ENCODE data around the gene FAM13A.

FAM13A gene

GRCh38 chr4:88698519-88698918 is 358.5 kb downstream of the FAM13A start:
- no peak for TF ChIP-seq BCL6B (tag by site-specific recombination; IDR thresholded peaks at IDR 0.05)
- TF ChIP-seq ZNF768 (tag by site-specific recombination; IDR thresholded peaks at IDR 0.05) = no peak
- TF ChIP-seq ZNF843 (tag by site-specific recombination; IDR thresholded peaks at IDR 0.05) = no peak
- peak; percentile 77; the same call in 1 of the 2 replicates for TF ChIP-seq ZNF513 (tag by site-specific recombination; IDR thresholded peaks at IDR 0.05)
- TF ChIP-seq ZBTB1 (tag by site-specific recombination; IDR thresholded peaks at IDR 0.05) = no peak
- 0 out of 2 replicates have a peak, but pooled peaks have one; percentile 17 for TF ChIP-seq KLF8 (tag by site-specific recombination; IDR thresholded peaks at IDR 0.05)
- H3K4me3 ChIP-seq (ENCODE audit: low read depth, low read length) = no peak overlapping the region
- H3K4me1 ChIP-seq (ENCODE audit: control insufficient read depth, insufficient read depth, low read length) = no peaks in the 10 kb centered on the region
- ChIA-PET CTCF (no interaction called here), POLR2A (no interaction called here)
- H3K9me3 ChIP-seq (ENCODE audit: control insufficient read depth, insufficient read depth, low read depth, low read length) = no peaks in the 10 kb centered on the region
- no peaks in the 10 kb centered on the region for H3K36me3 ChIP-seq (ENCODE audit: control insufficient read depth in 2 of 2, insufficient read depth in 1 of 2, low read length in 2 of 2)
- H3K27ac ChIP-seq (ENCODE audit: extremely low read depth, low read depth, low read length) = no peak overlapping the region

- Histone ChIP-seq H3K4me3 (ENCODE audit: low read depth, low read length) (no peak within 1 kb of the TSS), H3K36me3 (ENCODE audit: control insufficient read depth in 2 of 2, insufficient read depth in 1 of 2, low read length in 2 of 2) (no peaks in the 10 kb centered on the region), H3K4me1 (ENCODE audit: control insufficient read depth, insufficient read depth, low read length) (no peaks in the 10 kb centered on the region), H3K9me3 (ENCODE audit: control insufficient read depth, insufficient read depth, low read depth, low read length) (no peaks in the 10 kb centered on the region), H3K27ac (ENCODE audit: extremely low read depth, low read depth, low read length) (no peak within 1 kb of the TSS)
- TF ChIP-seq ZBTB7A (tag by site-specific recombination; IDR thresholded peaks at IDR 0.05; ENCODE audit: low read depth) (no peak), ZNF174 (tag by site-specific recombination; IDR thresholded peaks at IDR 0.05) (no peak), REST (tag by site-specific recombination; IDR thresholded peaks at IDR 0.05) (no peak), ZNF394 (tag by site-specific recombination; IDR thresholded peaks at IDR 0.05; ENCODE audit: borderline replicate concordance) (no peak), KLF1 (tag by site-specific recombination; IDR thresholded peaks at IDR 0.05) (no peak), ZNF548 (tag by site-specific recombination; IDR thresholded peaks at IDR 0.05) (no peak), ZXDB (tag by site-specific recombination; IDR thresholded peaks at IDR 0.05) (no peak), BCL6B (tag by site-specific recombination; IDR thresholded peaks at IDR 0.05) (no peak), ZNF639 (tag by site-specific recombination; IDR thresholded peaks at IDR 0.05) (no peak), ZNF132 (tag by site-specific recombination; IDR thresholded peaks at IDR 0.05; ENCODE audit: borderline replicate concordance) (no peak), KLF8 (tag by site-specific recombination; IDR thresholded peaks at IDR 0.05) (no peak), ZNF660 (tag by site-specific recombination; IDR thresholded peaks at IDR 0.05) (no peak), ZBTB26 (tag by site-specific recombination; optimal IDR thresholded peaks at IDR 0.05) (no peak), ELK4 (IDR thresholded peaks at IDR 0.05; ENCODE audit: borderline replicate concordance, low read depth, low read length) (no peak), PRDM1 (tag by site-specific recombination; IDR thresholded peaks at IDR 0.05) (no peak), ZNF610 (tag by site-specific recombination; IDR thresholded peaks at IDR 0.05; ENCODE audit: borderline replicate concordance) (no peak), ZNF521 (tag by site-specific recombination; IDR thresholded peaks at IDR 0.05) (no peak)
- CTCF ChIA-PET = no interaction called here
- POLR2A ChIA-PET = no interaction called here
Observed at GRCh38 chr4:88697588-88698329, 359.2 kb downstream of the FAM13A start, which contains the start of gene NAP1L5. Gene NAP1L5, minus strand, starts transcription at chr4:88697829. Its CDS starts 75 bp downstream, at chr4:88697754.
